Peyer's patch (tissue), 4 donors: Measurements from ENCODE around the gene PRPF4. TPM values are rescaled to one million over a fixed set of nuclear protein-coding genes. Genes with fewer than 3 reads are reported as not detected.
A peak's percentile ranks its signal among the peaks of the same experiment; 100 is the strongest.
"Not testable (repeated sequence)": the region's sequence is repeated elsewhere in the genome, so short reads cannot be mapped to it uniquely, and the experiment has no call there.

Source experiments
- DNase-seq, 3 donors: peaks; one replicate each; pipeline ENCODE4 v3.0.0-alpha.2; 2017 to 2019
- H3K27ac ChIP-seq, 4 donors: fragments of 200-600 bp; sonication (generic); one replicate each; pipeline ENCODE4 v1.5.1; 2016 to 2019
- H3K27me3 ChIP-seq, 2 donors: fragments of 200-600 bp; sonication (generic); one replicate each; pipeline ENCODE4 v1.5.1; 2019
- H3K36me3 ChIP-seq, 3 donors: fragments of 200-600 bp; sonication (generic); one replicate each; pipeline ENCODE4 v1.5.1; 2016 to 2019
- H3K4me1 ChIP-seq, 4 donors: fragments of 200-600 bp; sonication (generic); one replicate each; pipeline ENCODE4 v1.5.1; 2016 to 2019
- H3K4me3 ChIP-seq, 4 donors: fragments of 200-600 bp; sonication (generic); 1 replicate in 3 of 4; 2 replicates in 1 of 4; pipeline ENCODE4 v1.5.1; 2016 to 2019; ENCODE audit warnings: mild to moderate bottlenecking in 1 of 4
- H3K9me3 ChIP-seq, 4 donors: fragments of 200-600 bp; sonication (generic); one replicate each; pipeline ENCODE4 v1.5.1; 2016 to 2019; ENCODE audit warnings: mild to moderate bottlenecking in 1 of 4
- CTCF ChIP-seq, 6 experiments: fragments of 450-650 bp in 4 of 6; fragments of 200-600 bp in 2 of 6; sonication (generic) in 1 of 6; IDR thresholded peaks; one replicate each; pipeline ENCODE4 v1.5.1; 2017 to 2019; ENCODE audit warnings: antibody characterized with exemption in 6 of 6, mild to moderate bottlenecking in 3 of 6, moderate library complexity in 1 of 6
- POLR2A ChIP-seq, 2 donors: fragments of 450-650 bp; IDR thresholded peaks; one replicate each; pipeline ENCODE4 v1.5.1; 2017; ENCODE audit warnings: antibody characterized with exemption in 2 of 2, mild to moderate bottlenecking in 2 of 2, moderate library complexity in 2 of 2
- total RNA-seq, 4 donors: library from RNA; depleted of rRNA; stranded (reverse); fragments of >200 nt; gene quantifications; one replicate each; pipeline ENCODE4 v1.1.0, GENCODE V29; 2016

The PRPF4 gene
- total RNA-seq = 10 to 100 TPM; 11.4 to 33.0 (median 19.5) TPM

- peak; percentile 90 for TF ChIP-seq POLR2A (IDR thresholded peaks at IDR 0.05)
- TF ChIP-seq CTCF (IDR thresholded peaks at IDR 0.05) = no peak
- H3K36me3 ChIP-seq = peaks cover 0 to 50% (median 0%) of the 10 kb centered on the region in 3 donors
- peak within 1 kb of the TSS; percentile 79 to 95 (median 90) for H3K27ac ChIP-seq
- H3K4me1 ChIP-seq = peaks cover 0 to 16% (median 0%) of the 10 kb centered on the region in 4 donors
- H3K4me3 ChIP-seq = peak within 1 kb of the TSS; percentile 72 to 85 (median 78)
- DNase-seq = peak; percentile 98 to 99 (median 98)
- H3K9me3 ChIP-seq = no peaks in the 10 kb centered on the region
- H3K27me3 ChIP-seq = no peaks in the 10 kb centered on the region
Measured at GRCh38 chr9:113275157-113276131, at the start of gene PRPF4, which contains the start of gene CDC26. Gene PRPF4, plus strand, starts transcription at chr9:113275658. Its CDS starts 86 bp downstream, at chr9:113275744. Gene CDC26, minus strand, starts transcription at chr9:113275572. Its CDS starts 3,065 bp downstream, at chr9:113272507.

GRCh38 chr9:113227436-113227835 is 48.0 kb upstream of the PRPF4 start:
- no peaks in the 10 kb centered on the region for H3K9me3 ChIP-seq
- peaks cover 0 to 7% (median 0%) of the 10 kb centered on the region in 3 donors for H3K36me3 ChIP-seq
- no peak overlapping the region for H3K27ac ChIP-seq
- no peaks in the 10 kb centered on the region for H3K27me3 ChIP-seq
- peaks cover 0 to 14% (median 0%) of the 10 kb centered on the region in 4 donors for H3K4me1 ChIP-seq
- no peak overlapping the region for H3K4me3 ChIP-seq
- TF ChIP-seq POLR2A (IDR thresholded peaks at IDR 0.05) = no peak
- TF ChIP-seq CTCF (IDR thresholded peaks at IDR 0.05) = no peak
- DNase-seq = no peak

GRCh38 chr9:113228130-113228665 is 47.3 kb upstream of the PRPF4 start:
- Histone ChIP-seq H3K9me3 (no peaks in the 10 kb centered on the region), H3K27me3 (no peaks in the 10 kb centered on the region), H3K27ac (no peak overlapping the region), H3K36me3 (peaks cover 0 to 7% (median 0%) of the 10 kb centered on the region in 3 donors), H3K4me1 (peaks cover 0 to 6% (median 0%) of the 10 kb centered on the region in 4 donors), H3K4me3 (no peak overlapping the region)
- no peak for TF ChIP-seq POLR2A (IDR thresholded peaks at IDR 0.05)
- TF ChIP-seq CTCF (IDR thresholded peaks at IDR 0.05) = no peak
- no peak for DNase-seq

GRCh38 chr9:113231701-113232100 is 43.8 kb upstream of the PRPF4 start:
- TF ChIP-seq CTCF (IDR thresholded peaks at IDR 0.05) = no peak
- TF ChIP-seq POLR2A (IDR thresholded peaks at IDR 0.05) = no peak
- Histone ChIP-seq H3K36me3 (no peaks in the 10 kb centered on the region), H3K27me3 (no peaks in the 10 kb centered on the region), H3K4me1 (no peaks in the 10 kb centered on the region), H3K27ac (no peak overlapping the region), H3K9me3 (no peaks in the 10 kb centered on the region), H3K4me3 (no peak overlapping the region)
- DNase-seq = no peak

- H3K9me3 ChIP-seq, DNase-seq, H3K4me1 ChIP-seq, H3K27me3 ChIP-seq, H3K27ac ChIP-seq, H3K4me3 ChIP-seq, H3K36me3 ChIP-seq: not testable (repeated sequence)
Measured at GRCh38 chr9:113235701-113236255, 39.7 kb upstream of the PRPF4 start.
